Hematopoietic multipotent progenitor cell (in vitro differentiated cells): ENCODE results near the gene AMBP. TPM values are rescaled to one million over a fixed set of nuclear protein-coding genes. Genes with fewer than 3 reads are reported as not detected.
A peak's percentile ranks its signal among the peaks of the same experiment; 100 is the strongest.

Experiments
- DNase-seq, 3 donors: peaks; one replicate each; pipeline ENCODE4 v3.0.0-alpha.2; 2011 to 2015; ENCODE audit warnings: low read depth in 2 of 3, low spot score in 2 of 3
- total RNA-seq: library from RNA; depleted of rRNA; stranded (reverse); fragments of >200 nt; gene quantifications from one replicate; pipeline ENCODE4 v1.2.3, GENCODE V29; 2012

The AMBP gene
- total RNA-seq, 1 donor, result not detected

- DNase-seq, result peak in 2 of 3 donors; percentile 9 to 38
These were observed 44.5 kb downstream of the AMBP start for GRCh38 chr9:114033397-114034103.

- no peak for DNase-seq
These were observed 45.9 kb downstream of the AMBP start for GRCh38 chr9:114031948-114032840.

GRCh38 chr9:114031037-114031630 is 47.0 kb downstream of the AMBP start:
- no peak for DNase-seq

- no peak for DNase-seq
These were observed 47.7 kb downstream of the AMBP start for GRCh38 chr9:114030364-114030763.

GRCh38 chr9:114029311-114030170 is 48.6 kb downstream of the AMBP start:
- DNase-seq, result no peak

GRCh38 chr9:114028646-114029045 is 49.5 kb downstream of the AMBP start:
- no peak for DNase-seq

GRCh38 chr9:114027863-114028465 is 50.1 kb downstream of the AMBP start:
- no peak for DNase-seq

- DNase-seq, result no peak
These were observed 50.8 kb downstream of the AMBP start for GRCh38 chr9:114027159-114027862.

GRCh38 chr9:114026335-114026734 is 51.8 kb downstream of the AMBP start:
- DNase-seq, result no peak

GRCh38 chr9:114025760-114026159 is 52.3 kb downstream of the AMBP start:
- no peak for DNase-seq

- no peak for DNase-seq
These were observed 52.8 kb downstream of the AMBP start for GRCh38 chr9:114025196-114025753.

- DNase-seq, result no peak
These were observed 54.1 kb downstream of the AMBP start for GRCh38 chr9:114023961-114024360.

GRCh38 chr9:114021578-114021977 is 56.5 kb downstream of the AMBP start:
- DNase-seq, result no peak

- DNase-seq, result no peak
These were observed 60.1 kb downstream of the AMBP start for GRCh38 chr9:114017741-114018715.

GRCh38 chr9:114016629-114017423 is 61.3 kb downstream of the AMBP start:
- no peak for DNase-seq

GRCh38 chr9:114016101-114016500 is 62.0 kb downstream of the AMBP start:
- DNase-seq, result no peak

GRCh38 chr9:114015607-114016006 is 62.5 kb downstream of the AMBP start:
- DNase-seq, result no peak
